ENCODE measurements around the gene KIT. TPM values are rescaled to one million over a fixed set of nuclear protein-coding genes. Genes with fewer than 3 reads are reported as not detected.
"Not testable (repeated sequence)": the region's sequence is repeated elsewhere in the genome, so short reads cannot be mapped to it uniquely, and the experiment has no call there.

Gene KIT
- total RNA-seq, 4 donors from 2014 or later = 0.61 to 36.8 (median 4.0) TPM

DNA sequence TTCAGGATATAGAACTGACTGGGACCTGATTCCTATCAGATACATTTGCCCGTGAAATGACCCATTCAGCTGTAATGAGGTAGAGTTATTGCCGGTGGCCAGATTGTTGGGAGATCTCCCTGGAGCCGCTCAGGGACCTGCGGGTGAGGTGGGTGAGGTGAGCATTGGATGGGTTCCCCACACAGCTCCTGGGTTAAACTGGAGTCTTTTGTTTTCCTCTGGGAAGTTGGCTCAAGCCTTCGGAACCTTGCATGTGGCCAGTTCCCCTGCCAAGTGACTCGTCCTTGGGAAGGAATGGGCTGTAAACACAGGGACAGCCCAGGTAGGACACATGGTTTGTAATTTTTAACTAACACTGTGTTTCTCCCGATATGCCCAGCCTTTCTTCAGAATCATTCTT, 31.6 kb upstream of the KIT start:
- Histone ChIP-seq H3K9me3 (no peaks in the 10 kb centered on the region), H3K4me1 (peaks cover 0 to 8% (median 0%) of the 10 kb centered on the region in 3 donors), H3K36me3 (no peaks in the 10 kb centered on the region), H3K4me3 (no peak overlapping the region), H3K27ac (no peak overlapping the region), H3K27me3 (no peaks in the 10 kb centered on the region)
- TF ChIP-seq POLR2A (IDR thresholded peaks at IDR 0.05) = no peak
- TF ChIP-seq, protein P1, sequence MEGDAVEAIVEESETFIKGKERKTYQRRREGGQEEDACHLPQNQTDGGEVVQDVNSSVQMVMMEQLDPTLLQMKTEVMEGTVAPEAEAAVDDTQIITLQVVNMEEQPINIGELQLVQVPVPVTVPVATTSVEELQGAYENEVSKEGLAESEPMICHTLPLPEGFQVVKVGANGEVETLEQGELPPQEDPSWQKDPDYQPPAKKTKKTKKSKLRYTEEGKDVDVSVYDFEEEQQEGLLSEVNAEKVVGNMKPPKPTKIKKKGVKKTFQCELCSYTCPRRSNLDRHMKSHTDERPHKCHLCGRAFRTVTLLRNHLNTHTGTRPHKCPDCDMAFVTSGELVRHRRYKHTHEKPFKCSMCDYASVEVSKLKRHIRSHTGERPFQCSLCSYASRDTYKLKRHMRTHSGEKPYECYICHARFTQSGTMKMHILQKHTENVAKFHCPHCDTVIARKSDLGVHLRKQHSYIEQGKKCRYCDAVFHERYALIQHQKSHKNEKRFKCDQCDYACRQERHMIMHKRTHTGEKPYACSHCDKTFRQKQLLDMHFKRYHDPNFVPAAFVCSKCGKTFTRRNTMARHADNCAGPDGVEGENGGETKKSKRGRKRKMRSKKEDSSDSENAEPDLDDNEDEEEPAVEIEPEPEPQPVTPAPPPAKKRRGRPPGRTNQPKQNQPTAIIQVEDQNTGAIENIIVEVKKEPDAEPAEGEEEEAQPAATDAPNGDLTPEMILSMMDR (IDR thresholded peaks at IDR 0.05) = no peak
- no peak for DNase-seq
- intact Hi-C loops (cut with DNase I) = no loop called here
- 50 to 52% methylated on average over 7 of the region's 7 CpGs for WGBS, 2 donors

DNA sequence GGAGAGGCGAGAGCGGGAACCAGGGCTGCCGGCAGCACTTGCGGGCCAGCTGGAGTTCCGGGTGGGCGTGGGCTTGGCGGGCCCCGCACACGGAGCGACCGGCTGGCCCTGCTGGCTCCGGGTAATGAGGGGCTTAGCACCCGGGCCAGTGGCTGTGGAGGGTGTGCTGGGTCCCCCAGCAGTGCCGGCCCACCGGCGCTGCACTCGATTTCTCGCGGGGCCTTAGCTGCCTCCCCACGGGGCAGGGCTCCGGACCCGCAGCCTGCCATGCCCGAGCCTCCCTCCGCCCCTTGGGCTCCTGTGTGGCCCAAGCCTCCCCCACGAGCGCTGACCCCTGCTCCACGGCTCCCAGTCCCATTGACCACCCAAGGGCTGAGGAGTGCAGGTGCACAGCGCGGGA, 25.2 kb upstream of the KIT start:
- intact Hi-C loops (cut with DNase I) = no loop called here

DNA sequence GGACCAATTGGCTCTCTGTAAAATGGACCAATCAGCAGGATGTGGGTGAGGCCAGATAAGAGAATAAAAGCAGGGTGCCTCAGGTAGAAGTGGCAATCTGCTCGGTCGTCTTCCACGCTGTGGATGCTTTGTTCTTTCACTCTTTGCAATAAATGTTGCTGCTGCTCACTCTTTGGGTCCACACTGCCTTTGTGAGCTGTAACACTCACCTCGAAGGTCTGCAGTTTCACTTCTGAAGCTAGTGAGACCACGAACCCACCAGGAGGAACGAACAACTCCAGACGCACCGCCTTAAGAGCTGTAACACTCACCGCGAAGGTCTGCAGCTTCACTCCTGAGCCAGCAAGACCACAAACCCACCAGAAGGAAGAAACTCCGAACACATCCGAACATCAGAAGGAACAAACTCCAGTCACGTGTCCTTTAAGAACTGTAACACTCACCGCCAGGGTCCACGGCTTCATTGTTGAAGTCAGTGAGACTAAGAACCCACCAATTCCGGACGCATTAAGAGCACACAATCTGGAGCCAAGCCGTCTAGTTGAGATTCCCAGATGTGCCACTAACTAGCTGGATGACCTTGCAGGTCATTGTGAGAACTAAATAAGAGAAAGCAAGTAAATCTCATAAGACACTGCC, 24.5 kb upstream of the KIT start:
- H3K9me3 ChIP-seq; H3K27ac ChIP-seq; H3K4me3 ChIP-seq; H3K27me3 ChIP-seq; H3K36me3 ChIP-seq; H3K4me1 ChIP-seq; DNase-seq; intact Hi-C loops (cut with DNase I): not testable (repeated sequence)
- 82 to 89% methylated on average over 13 to 14 of the region's 18 CpGs for WGBS, 2 donors

More for the DNA sequence above, 25.2 kb upstream of the KIT start:
- TF ChIP-seq, protein P1 (IDR thresholded peaks at IDR 0.05) = no peak
- TF ChIP-seq POLR2A (IDR thresholded peaks at IDR 0.05) = no peak
- no CpG with 5 or more reads among the region's 29 CpGs for WGBS, 2 donors
- Histone ChIP-seq H3K27ac (no peak overlapping the region), H3K9me3 (no peaks in the 10 kb centered on the region), H3K27me3 (no peaks in the 10 kb centered on the region), H3K36me3 (no peaks in the 10 kb centered on the region), H3K4me1 (no peaks in the 10 kb centered on the region), H3K4me3 (no peak overlapping the region)
- no peak for DNase-seq

DNA sequence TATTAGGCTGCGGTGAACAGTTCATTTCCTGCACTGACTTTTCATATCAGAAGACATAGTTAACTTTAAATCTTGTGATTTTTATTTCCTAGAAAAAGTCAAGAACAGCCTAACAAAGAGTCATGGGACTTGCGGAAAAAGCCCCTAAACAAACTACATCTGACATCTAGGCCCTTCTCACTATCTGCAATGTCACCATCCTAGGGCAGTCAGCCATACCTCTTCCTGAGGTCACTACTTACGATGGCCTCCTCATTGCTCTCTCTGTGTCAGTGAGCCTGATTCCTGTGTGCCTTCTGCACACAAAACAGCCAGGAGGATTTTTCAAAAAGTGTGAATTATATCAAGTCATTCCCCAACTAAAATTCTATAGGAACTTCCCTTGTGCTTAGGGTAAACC, 22.4 kb upstream of the KIT start:
- WGBS, 2 donors = 89 to 96% methylated on average over 3 of the region's 3 CpGs
- Histone ChIP-seq H3K4me1 (no peaks in the 10 kb centered on the region), H3K9me3 (no peaks in the 10 kb centered on the region), H3K27me3 (no peaks in the 10 kb centered on the region), H3K36me3 (no peaks in the 10 kb centered on the region), H3K4me3 (no peak overlapping the region), H3K27ac (no peak overlapping the region)
- intact Hi-C loops (cut with DNase I) = no loop called here
- TF ChIP-seq POLR2A (IDR thresholded peaks at IDR 0.05) = no peak
- TF ChIP-seq, protein P1 (IDR thresholded peaks at IDR 0.05) = no peak
- DNase-seq = no peak

DNA sequence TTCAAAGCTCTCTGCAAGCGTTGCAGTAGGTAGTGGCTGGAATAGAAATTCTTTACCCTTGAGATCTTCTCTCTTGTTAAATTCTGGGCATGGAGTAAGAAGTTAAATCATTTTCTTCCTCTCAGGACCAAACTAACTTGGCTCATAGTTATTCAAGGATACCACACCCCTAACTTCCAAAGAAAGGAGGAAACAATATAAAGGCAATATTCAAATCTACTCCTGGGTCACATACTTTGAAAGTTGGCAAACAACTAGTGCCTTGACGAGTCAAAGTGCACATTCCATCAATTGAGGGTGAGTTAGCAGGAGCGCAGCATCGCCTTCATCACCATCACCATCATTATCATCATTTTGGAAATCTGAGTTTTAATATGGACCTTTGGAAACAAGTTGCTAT, 20.4 kb upstream of the KIT start:
- intact Hi-C loops (cut with DNase I) = no loop called here
- DNase-seq = no peak
- Histone ChIP-seq H3K27me3 (no peaks in the 10 kb centered on the region), H3K27ac (no peak overlapping the region), H3K4me3 (no peak overlapping the region), H3K4me1 (no peaks in the 10 kb centered on the region), H3K36me3 (no peaks in the 10 kb centered on the region), H3K9me3 (no peaks in the 10 kb centered on the region)
- no peak for TF ChIP-seq POLR2A (IDR thresholded peaks at IDR 0.05)
- TF ChIP-seq, protein P1 (IDR thresholded peaks at IDR 0.05) = no peak
- 60 to 73% methylated on average over 4 of the region's 4 CpGs for WGBS, 2 donors

DNA sequence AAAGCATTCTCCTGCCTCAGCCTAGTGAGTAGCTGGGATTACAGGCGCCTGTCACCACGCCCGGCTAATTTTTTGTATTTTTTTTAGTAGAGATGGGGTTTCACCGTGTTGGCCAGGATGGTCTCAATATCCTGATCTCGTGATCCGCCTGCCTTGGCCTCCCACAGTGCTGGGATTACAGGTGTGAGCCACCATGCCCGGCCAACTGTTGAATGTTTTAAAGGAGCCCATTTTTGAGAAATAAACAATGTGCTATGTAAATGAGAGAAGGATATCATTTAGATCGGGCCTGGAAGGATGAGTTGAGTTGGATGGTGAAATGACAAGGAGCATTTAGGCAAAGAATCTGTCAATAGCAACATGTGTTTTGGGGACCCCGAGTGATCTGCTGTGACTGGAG, 16.7 kb upstream of the KIT start:
- intact Hi-C loops (cut with DNase I); H3K4me1 ChIP-seq: not testable (repeated sequence)

More for the DNA sequence above, 16.7 kb upstream of the KIT start:
- DNase-seq, H3K9me3 ChIP-seq, H3K27ac ChIP-seq, H3K36me3 ChIP-seq, H3K27me3 ChIP-seq, H3K4me3 ChIP-seq: not testable (repeated sequence)
- WGBS, 2 donors = 91% methylated on average over 9 of the region's 9 CpGs

Data from esophagus squamous epithelium (tissue), 5 donors.